Measurements from ENCODE around the gene PUS10. TPM values are rescaled to one million over a fixed set of nuclear protein-coding genes. Genes with fewer than 3 reads are reported as not detected.
"Not testable (repeated sequence)": the region's sequence is repeated elsewhere in the genome, so short reads cannot be mapped to it uniquely, and the experiment has no call there.

PUS10 gene, protein sequence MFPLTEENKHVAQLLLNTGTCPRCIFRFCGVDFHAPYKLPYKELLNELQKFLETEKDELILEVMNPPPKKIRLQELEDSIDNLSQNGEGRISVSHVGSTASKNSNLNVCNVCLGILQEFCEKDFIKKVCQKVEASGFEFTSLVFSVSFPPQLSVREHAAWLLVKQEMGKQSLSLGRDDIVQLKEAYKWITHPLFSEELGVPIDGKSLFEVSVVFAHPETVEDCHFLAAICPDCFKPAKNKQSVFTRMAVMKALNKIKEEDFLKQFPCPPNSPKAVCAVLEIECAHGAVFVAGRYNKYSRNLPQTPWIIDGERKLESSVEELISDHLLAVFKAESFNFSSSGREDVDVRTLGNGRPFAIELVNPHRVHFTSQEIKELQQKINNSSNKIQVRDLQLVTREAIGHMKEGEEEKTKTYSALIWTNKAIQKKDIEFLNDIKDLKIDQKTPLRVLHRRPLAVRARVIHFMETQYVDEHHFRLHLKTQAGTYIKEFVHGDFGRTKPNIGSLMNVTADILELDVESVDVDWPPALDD
- 5.6 TPM for total RNA-seq

DNA sequence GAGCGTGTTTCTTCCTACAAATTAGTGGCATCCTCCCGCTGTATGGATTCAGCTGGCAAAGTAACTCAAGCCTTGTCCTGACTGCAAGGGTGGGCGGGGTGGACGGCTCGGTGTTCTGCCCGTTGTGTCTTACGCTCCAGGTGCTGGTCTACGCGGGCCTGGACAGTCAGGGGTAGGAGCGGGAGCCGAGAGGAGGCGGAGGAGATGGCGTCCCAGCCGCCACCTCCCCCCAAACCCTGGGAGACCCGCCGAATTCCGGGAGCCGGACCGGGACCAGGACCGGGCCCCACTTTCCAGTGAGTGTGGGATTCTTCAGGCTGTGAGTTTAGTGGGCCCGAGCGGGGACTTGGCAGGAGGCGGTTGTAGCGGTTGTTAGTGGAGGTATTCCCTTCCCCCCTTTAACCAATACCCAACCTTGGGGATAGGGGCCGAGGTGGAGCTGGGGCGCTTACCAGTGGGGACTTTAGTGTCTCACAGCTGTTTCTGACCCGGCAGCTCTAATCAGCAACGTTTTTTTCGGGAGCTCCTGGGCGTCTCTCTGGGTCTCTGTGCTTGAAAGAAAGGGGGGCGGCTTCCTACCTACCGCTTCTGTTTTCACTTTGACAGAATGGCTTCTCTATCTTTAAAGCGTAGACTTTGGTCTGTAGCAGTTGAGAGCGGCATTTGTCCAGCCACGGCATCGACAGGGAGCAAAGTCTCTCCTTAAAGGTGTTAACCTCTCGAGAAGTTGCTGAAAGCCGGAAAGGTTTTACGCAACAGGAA is at the start of gene PUS10, which contains the start of gene PEX13:
PUS10 (minus strand) TSS at position 700 of the 762 bp plus-strand sequence. CDS start 6,365 bp downstream, outside the sequence.
PEX13 (plus strand) TSS at position 165 of the 762 bp plus-strand sequence; CDS start at position 205, 40 bp downstream.
- no peak for DNase-seq

DNA sequence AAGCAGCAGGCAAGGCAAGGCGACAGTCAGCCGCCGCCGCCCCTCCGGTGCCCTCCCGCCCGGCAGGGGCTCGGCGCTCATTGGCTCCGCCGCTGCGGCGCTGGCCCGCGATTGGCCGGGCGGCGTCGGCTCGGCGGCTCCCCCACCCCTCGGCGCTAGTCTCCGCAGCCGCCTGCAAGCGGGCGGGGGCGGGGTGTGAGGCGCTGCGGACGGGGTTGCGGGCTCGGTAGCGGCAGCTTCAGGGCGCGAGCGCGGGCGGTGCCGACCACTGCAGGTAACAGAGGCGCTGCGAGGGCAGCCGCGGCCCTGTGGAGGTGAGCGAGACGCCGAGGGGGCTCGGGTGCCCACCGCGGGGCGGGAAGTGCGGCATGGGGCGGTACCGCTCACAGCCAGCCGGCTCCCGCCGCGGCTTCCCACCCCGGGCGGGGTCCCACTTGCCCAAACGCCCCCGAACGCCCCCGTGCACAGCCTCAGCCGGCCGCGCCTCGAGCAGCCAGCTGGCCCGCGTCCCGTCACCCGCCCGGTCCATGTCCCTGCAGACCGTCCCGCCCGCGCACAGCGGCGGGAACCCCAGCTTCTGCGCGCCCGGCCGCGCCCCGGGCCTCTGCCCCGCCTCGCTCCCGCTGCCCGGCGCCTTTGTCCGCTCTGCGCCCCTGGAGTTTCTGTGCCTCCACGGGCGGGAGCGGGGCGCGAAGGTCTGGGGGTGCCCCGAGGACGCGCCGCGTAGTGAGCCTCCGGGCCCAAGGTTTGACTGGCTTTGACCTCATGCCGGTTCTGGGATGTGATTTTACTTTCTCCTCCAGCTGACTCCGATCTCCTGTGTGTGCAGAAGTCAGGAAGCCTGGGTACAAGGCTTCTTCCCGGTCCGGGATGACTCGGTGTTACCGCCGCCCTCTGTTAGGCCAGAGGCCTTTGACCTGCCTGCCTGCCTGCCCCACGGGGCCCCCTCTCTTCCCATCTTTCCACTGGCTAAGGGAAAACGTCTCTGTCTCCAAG is 48.0 kb upstream of the PUS10 start, which contains the start of gene SANBR:
SANBR (plus strand) TSS at position 158 of the 996 bp plus-strand sequence. CDS start 4,480 bp downstream, outside the sequence.
- DNase-seq: peak; percentile 77

DNA sequence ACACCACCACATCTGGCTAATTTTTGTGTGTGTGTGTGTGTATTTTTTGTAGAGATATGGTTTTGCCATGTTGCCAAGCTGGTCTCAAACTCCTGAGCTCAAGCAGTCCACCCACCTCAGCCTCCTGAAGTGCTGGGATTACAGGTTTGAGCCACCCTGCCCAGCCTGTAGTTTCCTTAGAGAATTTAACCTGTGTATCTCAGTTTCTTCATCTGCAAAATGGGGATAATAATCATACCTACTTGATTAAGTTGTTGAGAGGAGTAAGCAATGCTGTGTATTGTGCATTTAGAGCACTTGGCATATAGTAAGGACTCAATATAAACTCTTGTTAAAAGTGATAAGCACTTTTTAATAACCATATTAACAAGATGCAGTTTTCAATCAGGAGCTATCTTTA is 41.3 kb upstream of the PUS10 start:
- no peak for DNase-seq

DNA sequence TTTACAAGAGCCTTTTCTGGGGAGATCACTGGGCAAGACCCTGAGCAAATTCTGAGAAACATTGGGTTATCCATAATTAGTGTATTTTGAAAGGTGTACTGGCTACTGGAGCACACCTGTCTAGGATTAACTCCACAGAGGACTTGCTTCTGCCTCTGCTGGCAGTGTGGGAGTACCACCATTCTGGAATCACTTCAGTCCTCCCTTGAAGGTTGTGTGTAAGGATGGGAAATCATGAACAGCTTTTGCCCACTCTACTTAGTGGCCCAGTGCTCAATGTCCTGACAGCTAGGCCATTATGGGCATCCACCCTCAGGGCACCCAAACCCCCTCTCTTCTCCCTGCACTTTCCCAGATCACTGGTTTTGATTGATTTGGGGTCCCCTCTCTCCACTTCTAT is 39.5 kb upstream of the PUS10 start:
- no peak for DNase-seq

DNA sequence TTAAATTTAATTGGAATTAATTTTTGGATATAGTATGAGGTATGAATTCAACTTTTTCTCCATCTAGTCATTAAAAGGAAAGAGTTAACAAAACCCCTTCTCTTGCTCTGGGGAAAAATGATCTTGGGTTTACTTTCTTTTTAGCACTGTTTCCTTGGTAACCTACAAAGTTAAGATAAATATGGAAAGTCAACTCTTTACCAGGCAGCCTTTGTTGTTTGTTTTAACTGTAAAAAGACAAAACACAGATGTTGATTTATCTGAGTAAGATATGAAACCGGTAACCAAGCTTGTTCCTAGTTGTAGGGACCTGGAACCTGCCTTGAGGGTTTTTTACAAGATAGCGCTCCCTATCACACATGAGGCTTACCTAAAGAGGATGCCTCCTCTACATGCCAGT is 37.5 kb upstream of the PUS10 start:
- no peak for DNase-seq

DNA sequence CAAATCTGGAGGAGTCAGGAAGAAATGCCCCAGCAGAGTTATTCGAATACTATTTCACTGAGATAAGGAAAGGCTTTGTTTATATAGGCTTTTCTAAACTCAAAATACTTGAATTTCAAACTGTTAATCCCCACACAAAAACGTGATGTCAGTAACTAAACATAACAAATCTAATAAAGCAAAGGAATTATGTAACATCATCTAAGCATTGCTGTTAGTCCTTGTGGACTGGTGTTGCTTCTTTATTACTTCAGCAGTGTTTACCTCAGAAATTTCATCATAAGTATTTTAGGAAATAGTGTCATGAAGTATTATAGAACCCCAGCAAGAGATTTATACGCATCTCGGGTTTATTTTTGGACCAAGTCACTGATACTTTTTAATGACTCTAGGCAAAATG is 27.9 kb upstream of the PUS10 start:
- no peak for DNase-seq

DNA sequence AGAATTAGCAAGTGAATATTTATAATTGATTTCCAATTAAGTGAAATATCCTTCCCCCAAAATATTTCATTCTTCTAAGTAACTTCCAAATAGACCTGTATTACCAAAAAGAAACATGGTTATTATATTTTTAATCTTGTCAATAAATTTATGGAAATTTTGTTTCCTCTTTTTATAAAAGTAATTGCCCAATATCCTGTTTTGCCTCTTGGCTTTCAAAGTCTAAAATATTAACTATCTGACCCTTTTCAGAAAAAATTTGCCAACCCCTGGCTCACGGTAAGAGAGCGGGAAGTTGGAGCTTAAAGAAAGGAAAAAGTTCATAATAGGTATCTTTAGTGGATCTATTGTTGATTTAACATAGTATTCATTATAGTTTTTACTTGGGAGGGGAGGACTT is 27.2 kb upstream of the PUS10 start:
- DNase-seq: no peak

DNA sequence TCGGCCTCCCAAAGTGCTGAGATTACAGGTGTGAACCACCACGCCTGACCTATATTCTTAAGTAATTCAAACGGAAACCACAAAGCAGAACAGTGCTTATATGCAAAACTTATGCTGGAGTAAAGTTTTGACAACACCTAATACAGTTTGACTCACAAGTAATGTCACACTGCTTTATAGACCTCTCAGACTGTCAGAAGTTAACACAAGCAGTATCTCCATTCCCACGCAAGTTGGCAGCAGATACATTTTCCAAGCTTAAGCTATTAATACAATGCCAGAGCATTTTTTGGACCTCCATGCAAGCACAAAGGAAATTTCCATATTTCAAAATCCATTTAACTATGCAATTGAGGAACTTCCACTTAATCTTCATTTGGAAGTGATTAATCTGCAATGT is 26.6 kb upstream of the PUS10 start:
- no peak for DNase-seq

DNA sequence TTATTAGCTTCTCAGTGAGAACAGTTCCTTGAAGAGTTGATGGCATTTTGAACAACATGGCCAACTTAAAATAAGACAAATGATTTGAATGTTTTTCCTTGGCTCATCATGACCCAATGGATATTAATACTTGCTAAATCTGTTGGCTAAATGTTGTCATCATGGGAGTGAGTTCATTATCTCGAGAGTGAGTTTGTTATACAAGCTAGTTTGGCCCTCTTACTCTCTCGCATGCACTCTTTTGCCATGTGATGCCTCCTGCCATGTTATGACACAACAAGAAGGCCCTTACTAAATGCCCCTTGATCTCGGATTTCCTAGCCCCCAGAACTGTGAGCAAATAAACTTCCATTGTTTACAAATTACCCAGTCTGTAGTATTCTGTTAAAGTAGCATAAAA is 24.8 kb upstream of the PUS10 start:
- no peak for DNase-seq

DNA sequence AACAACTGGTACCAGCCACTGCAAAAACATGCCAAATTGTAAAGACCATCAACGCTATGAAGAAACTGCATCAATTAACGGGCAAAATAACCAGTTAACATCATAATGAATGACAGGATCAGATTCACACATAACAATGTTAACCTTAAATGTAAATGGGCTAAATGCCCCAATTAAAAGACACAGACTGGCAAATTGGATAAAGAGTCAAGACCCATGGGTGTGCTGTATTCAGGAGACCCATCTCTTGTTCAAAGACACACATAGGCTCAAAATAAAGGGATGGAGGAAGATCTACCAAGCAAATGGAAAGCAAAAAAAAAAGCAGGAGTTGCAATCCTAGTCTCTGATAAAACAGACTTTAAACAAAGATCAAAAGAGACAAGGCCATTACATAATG is 18.6 kb upstream of the PUS10 start:
- DNase-seq: not testable (repeated sequence)

DNA sequence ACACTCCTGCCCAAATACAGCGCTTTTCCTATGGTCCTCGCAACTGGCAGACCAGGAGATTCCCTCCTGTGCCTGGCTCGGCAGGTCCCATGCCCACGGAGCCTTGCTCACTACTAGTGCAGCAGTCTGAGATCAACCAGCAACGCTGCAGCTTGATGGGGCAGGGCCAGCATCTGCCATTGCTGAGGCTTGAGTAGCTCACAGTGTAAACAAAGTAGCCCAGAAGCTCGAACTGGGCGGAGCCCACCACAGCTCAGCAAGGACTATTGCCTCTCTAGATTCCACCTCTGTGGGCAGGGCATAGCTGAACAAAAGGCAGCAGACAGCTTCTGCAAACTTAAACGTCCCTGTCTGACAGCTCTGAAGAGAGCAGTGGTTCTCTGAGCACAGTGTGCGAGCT is 16.5 kb upstream of the PUS10 start:
- not testable (repeated sequence) for DNase-seq

DNA sequence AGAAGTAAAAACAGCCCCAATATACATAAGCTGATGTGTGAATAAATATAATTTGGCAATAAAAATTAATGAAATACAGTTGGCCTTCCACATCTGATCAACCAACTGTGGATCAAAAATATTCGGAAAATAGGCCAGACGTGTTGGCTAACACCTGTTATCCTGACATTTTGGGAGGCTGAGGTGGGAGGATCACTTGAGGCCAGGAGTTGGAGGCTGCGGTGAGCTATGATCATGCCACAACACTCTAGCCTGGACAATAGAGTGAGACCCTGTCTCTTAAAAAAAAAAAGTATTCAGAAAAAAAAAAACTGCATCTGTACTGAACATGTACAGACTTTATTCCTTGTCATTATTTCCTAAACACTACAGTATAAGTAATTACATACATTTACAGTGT is 11.5 kb upstream of the PUS10 start:
- no peak for DNase-seq

DNA sequence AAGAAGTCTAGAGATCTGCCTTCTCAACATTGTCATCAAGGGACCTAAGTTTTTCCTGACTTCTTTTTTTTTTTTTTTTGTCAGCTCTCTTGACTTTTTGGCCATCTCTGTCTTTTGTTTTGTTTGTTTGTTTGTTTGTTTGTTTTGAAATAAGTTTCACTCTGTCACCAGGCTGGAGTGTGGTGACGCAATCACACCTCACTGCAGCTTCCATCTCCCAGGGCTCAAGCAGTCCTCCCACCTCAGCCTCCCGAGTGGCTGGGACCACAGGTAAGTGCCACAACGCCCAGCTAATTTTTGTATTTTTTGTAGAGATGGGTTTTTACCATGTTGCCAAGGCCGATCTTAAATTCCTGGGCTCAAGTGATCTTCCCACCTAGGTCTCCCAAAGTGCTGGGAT is 5.6 kb upstream of the PUS10 start:
- DNase-seq: no peak

DNA sequence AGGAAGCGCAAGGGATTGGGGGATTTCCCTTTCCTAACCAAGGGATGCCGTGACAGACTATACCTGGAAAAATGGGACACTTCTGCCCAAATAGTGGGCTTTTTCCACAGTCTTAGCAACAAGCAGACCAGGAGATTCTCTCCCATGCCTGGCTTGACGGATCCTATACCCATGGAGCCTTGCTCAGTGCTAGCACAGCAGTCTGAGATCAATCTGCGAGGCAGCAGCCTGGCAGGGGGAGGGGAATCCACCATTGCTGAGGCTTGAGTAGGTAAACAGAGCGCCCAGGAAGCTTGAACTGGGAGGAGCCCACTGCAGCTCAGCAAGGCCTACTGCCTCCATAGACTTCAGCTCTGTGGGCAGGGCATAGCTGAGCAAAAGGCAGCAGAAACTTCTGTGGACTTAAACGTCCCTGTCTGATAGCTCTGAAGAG is 3.2 kb upstream of the PUS10 start:
- no peak for DNase-seq

DNA sequence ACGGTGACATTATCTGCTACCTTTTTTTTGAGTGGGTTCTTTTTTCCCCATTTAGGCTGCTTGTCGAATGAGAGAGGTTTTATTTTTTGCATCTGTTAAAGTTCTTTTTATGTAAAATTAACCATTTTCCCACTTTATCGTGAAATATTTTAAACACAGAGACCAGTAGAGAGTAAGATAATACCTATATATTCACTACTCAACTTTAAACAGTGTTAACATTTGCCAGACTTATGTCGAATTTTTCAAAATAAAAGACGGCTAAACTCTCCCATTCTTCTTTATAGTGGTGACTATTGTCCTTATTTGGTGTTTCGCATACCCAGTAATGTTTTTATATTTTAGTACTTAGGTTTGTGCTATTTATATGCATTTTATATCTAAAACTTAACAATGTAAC is 743 bp upstream of the PUS10 start:
- DNase-seq: no peak

DNA sequence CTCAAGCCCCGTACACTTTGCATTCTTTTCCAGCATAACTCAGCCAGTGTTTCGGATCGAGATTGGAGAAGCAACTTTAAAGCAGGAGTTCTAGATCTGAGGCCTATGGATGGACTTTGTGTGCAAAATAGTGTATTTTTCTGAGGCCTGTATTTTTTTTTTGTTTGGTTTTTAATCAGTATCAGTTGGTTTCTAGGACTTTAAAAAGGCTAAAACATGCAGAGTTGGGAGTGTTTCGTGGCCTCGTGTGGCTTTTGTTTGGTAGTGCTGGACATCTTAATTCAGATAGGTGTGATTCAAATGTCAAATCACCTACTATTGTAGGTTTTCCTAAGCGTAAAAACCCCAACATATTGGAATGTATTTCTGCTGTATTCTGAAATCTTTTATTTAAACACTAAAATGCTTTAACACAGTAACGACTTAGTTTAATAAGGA is 282 bp upstream of the PUS10 start:
- no peak for DNase-seq

DNA sequence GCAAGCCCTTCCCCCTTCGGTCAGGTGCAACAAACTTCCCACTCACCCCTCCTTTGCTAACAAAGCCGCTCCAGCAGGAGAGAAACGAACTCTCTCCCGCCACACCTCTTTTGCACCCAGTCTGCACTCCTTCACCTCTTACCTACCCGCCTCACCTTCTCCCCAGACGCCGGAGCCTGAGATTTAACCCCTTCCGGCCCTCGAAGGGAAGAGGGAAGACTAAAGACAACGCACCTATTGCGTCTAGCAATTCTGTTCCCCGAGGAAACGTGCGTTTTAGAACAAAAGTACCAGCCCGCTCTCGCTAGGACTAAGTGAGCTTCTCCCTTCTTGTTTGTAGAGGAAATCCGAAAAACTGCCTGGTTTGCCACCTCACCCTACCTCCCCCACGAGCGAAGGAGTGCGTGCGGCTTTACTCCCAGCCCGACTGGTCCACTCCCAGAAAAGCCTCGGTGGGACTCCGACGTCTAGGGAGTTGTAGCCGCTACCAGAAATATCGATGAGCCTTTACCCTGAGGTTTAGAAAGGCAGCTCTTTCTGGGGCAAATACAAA is 976 bp downstream of the PUS10 start:
- peak; percentile 90 for DNase-seq

DNA sequence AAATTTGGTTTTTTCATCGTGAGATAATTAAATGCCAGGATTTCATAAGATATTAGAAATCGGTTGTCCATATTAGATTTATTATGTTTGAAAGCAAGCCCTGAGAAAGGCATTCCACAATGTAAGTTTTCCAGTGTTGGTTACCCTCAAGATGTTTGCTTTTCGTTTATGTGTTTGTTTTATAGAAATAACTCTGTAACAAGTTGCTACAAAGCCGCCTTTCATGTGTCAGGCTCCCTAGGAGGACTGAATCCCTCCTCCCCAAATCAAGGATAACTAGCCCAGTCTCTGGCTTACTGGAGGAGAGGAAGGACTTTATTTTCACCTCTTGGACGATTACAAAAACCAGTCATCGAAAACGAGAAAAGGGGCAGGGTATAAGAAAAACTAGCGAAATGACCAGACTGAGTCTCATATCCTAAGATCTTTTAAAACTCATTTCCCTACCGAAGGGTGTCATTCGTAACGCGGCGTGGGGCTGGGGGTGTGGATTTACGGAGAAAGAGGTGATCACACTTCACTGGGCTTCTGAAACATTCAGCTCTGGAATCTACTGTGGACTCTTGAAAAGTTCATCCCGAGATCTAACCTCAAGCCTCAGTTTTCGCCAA is 1.6 kb downstream of the PUS10 start:
- DNase-seq: no peak

DNA sequence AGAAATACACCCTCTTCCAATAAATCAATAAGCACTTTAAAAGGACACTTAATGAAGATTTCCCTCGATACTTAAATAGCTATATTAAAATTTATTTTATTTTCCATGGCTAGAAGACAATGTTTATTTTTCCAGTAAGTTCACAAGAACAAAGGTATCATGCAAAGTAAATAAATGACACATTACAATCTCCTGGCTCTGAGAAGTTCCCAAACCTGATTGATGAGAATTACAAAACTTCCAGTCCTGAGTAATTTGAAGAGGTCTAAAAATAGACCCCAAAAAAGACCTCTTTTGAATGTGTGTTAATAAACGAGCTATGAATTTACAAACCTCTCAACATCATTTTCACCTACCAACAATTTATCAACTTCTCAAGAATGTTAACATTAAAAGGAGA is 2.1 kb downstream of the PUS10 start:
- no peak for DNase-seq

DNA sequence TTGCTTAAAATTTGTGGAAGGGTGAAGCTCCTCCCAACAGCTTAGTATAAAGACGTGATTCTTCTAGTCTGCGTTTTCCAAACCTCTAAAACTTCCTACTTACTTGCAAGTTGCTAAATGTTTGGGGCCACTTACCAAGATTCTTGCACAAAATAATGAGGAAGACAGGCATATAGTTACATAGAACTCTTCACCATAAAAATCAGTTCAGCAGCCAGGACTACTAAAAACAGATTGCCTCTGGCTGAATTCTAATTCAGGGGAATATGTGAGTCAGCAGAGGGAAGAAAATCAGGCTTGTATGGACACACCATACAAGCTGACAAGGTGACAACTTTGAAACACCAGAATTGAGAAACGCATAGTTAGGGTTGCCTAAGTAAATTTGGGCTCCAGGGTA is 3.3 kb downstream of the PUS10 start:
- no peak for DNase-seq

DNA sequence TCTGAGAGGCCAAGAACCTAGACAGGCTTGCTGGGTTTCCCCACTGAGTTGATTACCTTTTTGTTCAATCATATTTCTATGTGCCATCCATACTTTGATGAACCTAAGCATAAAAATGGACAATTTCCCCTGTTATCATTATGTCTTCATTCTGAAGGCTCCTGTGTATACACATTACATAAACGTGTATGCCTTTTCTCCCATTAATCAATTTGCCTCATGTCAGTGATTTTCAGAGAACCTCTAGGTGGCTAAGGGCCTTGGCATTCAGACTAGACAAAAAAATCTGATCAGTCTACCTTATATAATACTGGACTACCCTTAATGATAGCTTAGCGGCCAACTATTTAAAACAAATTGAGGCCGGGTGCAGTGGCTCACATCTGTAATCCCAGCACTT is 4.7 kb downstream of the PUS10 start:
- no peak for DNase-seq
